Activated naive CD8-positive, alpha-beta T cell treated with anti-CD3 and anti-CD28 coated beads for 36 hours (primary cell): ENCODE data around the gene RNU6-9. TPM values are rescaled to one million over a fixed set of nuclear protein-coding genes. Genes with fewer than 3 reads are reported as not detected.

Experiments
- DNase-seq: peaks from one replicate; pipeline ENCODE4 v3.0.0; 2021
- H3K27ac Mint-ChIP-seq: one replicate; pipeline ENCODE4 v1.8.0; 2022; ENCODE audit warnings: mild to moderate bottlenecking, moderate library complexity, mixed read lengths
- H3K27me3 Mint-ChIP-seq: one replicate; pipeline ENCODE4 v1.8.0; 2022; ENCODE audit warnings: mild to moderate bottlenecking, mixed read lengths
- H3K36me3 Mint-ChIP-seq: one replicate; pipeline ENCODE4 v1.8.0; 2021; ENCODE audit warnings: mild to moderate bottlenecking, mixed read lengths
- H3K4me1 Mint-ChIP-seq: one replicate; pipeline ENCODE4 v1.8.0; 2021; ENCODE audit warnings: mixed read lengths
- H3K4me3 Mint-ChIP-seq: one replicate; pipeline ENCODE4 v1.8.0; 2022; ENCODE audit warnings: mild to moderate bottlenecking, moderate library complexity, mixed read lengths
- H3K9me3 Mint-ChIP-seq: one replicate; pipeline ENCODE4 v1.8.0; 2022; ENCODE audit warnings: mixed read lengths
- total RNA-seq, 2 experiments: library from RNA; stranded (reverse); gene quantifications; one replicate each; pipeline ENCODE4 v1.2.3, GENCODE V29; 2021

The RNU6-9 gene
- total RNA-seq, 2 experiments from 2014 or later: not detected

GRCh38 chr19:912181-913079, 19.1 kb downstream of the RNU6-9 start:
- Mint-ChIP-seq H3K27ac (peak overlapping the region; percentile 91), H3K36me3 (peaks cover 15% of the 10 kb centered on the region), H3K4me3 (peak overlapping the region; percentile 88), H3K4me1 (peaks cover 26% of the 10 kb centered on the region), H3K9me3 (no peaks in the 10 kb centered on the region), H3K27me3 (no peaks in the 10 kb centered on the region)
- no peak for DNase-seq

DNA sequence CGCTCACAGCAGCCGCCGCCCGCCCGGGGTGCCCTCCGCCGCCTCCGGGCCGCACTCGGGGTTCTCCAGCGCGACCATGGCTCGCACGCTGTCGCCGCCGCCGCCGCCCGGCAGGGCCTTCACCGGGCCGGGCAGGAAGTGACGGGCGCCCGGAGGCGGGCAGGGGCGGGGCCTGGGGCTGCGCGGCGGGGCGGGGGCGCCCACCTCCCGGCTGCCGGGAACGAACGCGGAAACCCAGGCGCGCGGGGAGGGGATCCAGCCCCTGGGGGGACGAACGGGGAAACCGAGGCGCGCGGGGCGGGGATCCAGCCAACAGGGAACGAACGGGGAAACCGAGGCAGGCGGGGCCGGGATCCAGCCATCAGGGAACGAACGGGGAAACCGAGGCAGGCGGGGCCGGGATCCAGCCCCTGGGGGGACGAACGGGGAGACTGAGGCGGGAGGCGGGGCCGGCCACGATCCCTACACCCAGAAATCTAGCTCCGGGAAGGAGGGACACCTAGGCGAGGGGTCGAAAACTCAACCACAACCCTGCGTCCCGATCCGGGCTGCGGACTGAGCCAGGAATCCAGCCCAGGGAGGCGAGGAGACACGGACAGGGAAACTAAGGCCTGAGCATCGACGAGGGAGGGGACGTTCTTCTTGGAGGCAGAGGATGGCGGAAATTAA, 19.9 kb downstream of the RNU6-9 start, which contains the start of gene R3HDM4:
R3HDM4 (minus strand) TSS at position 140 of the 669 bp plus-strand sequence; CDS start at position 78, 62 bp downstream.
- Mint-ChIP-seq H3K4me3 (peak within 1 kb of the TSS; percentile 88), H3K36me3 (peaks cover 15% of the 10 kb centered on the region), H3K27me3 (no peaks in the 10 kb centered on the region), H3K4me1 (peaks cover 24% of the 10 kb centered on the region), H3K27ac (peak within 1 kb of the TSS; percentile 91), H3K9me3 (no peaks in the 10 kb centered on the region)
- DNase-seq: peak; percentile 88

- no peak overlapping the region for H3K27ac Mint-ChIP-seq
- H3K27me3 Mint-ChIP-seq: no peaks in the 10 kb centered on the region
- H3K4me3 Mint-ChIP-seq: peak overlapping the region; percentile 18
- peaks cover 9% of the 10 kb centered on the region for H3K4me1 Mint-ChIP-seq
- H3K9me3 Mint-ChIP-seq: no peaks in the 10 kb centered on the region
- no peak for DNase-seq
- H3K36me3 Mint-ChIP-seq: peaks cover 4% of the 10 kb centered on the region
Measured at GRCh38 chr19:916645-917322, 23.5 kb downstream of the RNU6-9 start.

- H3K36me3 Mint-ChIP-seq: peaks cover 4% of the 10 kb centered on the region
Measured at GRCh38 chr19:917323-918151, 24.3 kb downstream of the RNU6-9 start, which contains the start of gene KISS1R. Gene KISS1R (plus strand): TSS chr19:917333. CDS start chr19:917503, 170 bp downstream.

DNA sequence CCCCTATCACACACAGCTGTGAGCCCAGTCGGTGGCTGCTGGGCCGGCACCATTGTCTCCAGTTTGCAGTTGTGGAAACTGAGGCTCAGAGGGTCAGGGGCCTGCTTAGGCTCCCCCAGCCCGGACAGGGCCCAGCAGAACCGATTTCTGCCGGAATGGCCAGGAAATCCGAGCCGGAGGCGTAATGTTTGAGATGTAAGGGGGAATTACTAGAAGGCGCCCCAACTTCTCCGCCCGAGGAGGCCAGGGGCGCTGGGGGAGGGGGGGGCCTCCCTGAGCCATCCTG, 24.8 kb downstream of the RNU6-9 start:
- DNase-seq: no peak
- no peaks in the 10 kb centered on the region for H3K27me3 Mint-ChIP-seq
- peaks cover 11% of the 10 kb centered on the region for H3K4me1 Mint-ChIP-seq
- peak overlapping the region; percentile 80 for H3K4me3 Mint-ChIP-seq
- H3K36me3 Mint-ChIP-seq: peaks cover 4% of the 10 kb centered on the region
- H3K9me3 Mint-ChIP-seq: no peaks in the 10 kb centered on the region
- H3K27ac Mint-ChIP-seq: no peak overlapping the region

More at GRCh38 chr19:917323-918151, 24.3 kb downstream of the RNU6-9 start, which contains the start of gene KISS1R:
- Mint-ChIP-seq H3K4me1 (peaks cover 11% of the 10 kb centered on the region), H3K4me3 (peak within 1 kb of the TSS; percentile 80), H3K27me3 (no peaks in the 10 kb centered on the region), H3K27ac (no peak within 1 kb of the TSS), H3K9me3 (no peaks in the 10 kb centered on the region)
- DNase-seq: peak; percentile 63

DNA sequence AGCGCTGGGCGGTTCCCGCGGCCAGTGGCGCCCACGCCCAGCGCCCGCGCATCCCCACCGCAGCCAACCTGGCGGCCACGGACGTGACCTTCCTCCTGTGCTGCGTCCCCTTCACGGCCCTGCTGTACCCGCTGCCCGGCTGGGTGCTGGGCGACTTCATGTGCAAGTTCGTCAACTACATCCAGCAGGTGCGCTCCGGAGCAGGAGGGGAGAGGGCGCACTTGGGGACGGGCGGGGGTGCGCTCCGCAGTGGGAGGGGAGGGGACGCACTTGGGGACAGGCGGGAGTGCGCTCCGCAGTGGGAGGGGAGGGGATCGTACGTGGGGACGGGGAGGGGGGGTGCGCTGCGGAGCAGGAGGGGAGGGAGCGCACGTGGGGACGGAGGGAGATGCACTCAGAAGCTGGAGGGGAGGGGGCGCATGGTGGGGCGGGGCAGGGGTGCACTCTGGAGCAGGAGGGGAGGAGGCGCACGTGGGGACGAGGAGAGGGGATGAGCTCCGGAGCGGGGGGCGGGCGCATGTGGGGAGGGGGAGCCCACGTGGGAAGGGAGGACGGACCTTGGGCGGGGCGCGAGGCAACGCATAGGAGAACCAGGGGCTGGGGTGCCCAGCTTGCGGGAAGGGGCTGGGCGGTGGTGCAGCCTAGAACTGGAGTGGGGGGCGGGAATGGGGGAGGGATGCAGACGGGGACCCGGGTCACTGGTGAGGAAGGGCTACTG, 25.4 kb downstream of the RNU6-9 start:
- Mint-ChIP-seq H3K36me3 (peaks cover 4% of the 10 kb centered on the region), H3K27me3 (no peaks in the 10 kb centered on the region), H3K9me3 (no peaks in the 10 kb centered on the region), H3K4me3 (peak overlapping the region; percentile 65), H3K4me1 (peaks cover 11% of the 10 kb centered on the region), H3K27ac (no peak overlapping the region)
- DNase-seq: peak; percentile 67

DNA sequence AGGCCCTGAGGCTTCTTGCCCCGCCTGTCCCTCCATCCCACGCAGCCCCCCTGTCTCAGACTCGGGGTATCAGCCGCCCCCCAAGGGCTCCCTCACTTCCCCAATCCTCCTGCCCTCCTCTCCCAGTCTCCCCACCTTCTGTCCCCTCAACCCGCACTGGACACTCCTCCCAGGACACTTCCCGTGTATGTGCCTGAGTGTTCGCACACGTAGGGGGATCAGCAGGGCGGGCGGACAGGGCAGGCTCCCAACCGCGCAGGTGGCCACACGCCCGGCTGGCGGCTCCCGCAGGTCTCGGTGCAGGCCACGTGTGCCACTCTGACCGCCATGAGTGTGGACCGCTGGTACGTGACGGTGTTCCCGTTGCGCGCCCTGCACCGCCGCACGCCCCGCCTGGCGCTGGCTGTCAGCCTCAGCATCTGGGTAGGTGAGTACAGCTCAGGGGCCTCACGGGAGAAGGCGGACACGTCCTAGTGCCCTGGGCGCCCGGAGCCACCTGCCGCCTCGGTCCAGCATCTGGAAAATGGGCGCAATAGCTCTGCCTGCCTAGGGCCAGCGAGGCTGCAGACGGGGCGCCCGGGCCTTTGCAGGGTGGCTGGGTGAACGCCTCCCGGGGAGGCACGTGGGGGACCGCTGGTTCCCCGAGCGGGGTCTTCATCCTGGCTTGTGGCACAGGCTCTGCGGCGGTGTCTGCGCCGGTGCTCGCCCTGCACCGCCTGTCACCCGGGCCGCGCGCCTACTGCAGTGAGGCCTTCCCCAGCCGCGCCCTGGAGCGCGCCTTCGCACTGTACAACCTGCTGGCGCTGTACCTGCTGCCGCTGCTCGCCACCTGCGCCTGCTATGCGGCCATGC, 26.1 kb downstream of the RNU6-9 start:
- no peak overlapping the region for H3K27ac Mint-ChIP-seq
- peak overlapping the region; percentile 65 for H3K4me3 Mint-ChIP-seq
- DNase-seq: peak; percentile 68

DNA sequence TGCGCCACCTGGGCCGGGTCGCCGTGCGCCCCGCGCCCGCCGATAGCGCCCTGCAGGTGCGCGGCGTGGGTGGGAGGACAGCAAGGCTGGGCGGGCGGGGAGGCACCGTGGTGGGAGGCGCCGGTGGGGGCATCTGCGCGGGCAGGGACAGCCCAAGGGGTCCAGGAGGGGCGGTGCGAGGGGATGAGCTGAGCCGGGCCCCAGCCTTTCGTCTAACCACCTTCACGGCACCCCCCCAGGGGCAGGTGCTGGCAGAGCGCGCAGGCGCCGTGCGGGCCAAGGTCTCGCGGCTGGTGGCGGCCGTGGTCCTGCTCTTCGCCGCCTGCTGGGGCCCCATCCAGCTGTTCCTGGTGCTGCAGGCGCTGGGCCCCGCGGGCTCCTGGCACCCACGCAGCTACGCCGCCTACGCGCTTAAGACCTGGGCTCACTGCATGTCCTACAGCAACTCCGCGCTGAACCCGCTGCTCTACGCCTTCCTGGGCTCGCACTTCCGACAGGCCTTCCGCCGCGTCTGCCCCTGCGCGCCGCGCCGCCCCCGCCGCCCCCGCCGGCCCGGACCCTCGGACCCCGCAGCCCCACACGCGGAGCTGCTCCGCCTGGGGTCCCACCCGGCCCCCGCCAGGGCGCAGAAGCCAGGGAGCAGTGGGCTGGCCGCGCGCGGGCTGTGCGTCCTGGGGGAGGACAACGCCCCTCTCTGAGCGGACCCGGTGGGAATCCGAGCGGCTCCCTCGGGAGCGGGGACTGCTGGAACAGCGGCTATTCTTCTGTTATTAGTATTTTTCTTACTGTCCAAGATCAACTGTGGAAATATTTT, 27.0 kb downstream of the RNU6-9 start:
- Mint-ChIP-seq H3K36me3 (peaks cover 4% of the 10 kb centered on the region), H3K27me3 (no peaks in the 10 kb centered on the region), H3K27ac (no peak overlapping the region), H3K9me3 (no peaks in the 10 kb centered on the region), H3K4me3 (peak overlapping the region; percentile 79), H3K4me1 (peaks cover 13% of the 10 kb centered on the region)
- DNase-seq: peak; percentile 80

More for the DNA sequence above, 26.1 kb downstream of the RNU6-9 start:
- Mint-ChIP-seq H3K9me3 (no peaks in the 10 kb centered on the region), H3K27me3 (no peaks in the 10 kb centered on the region), H3K36me3 (peaks cover 4% of the 10 kb centered on the region), H3K4me1 (peaks cover 11% of the 10 kb centered on the region)

- Mint-ChIP-seq H3K36me3 (peaks cover 4% of the 10 kb centered on the region), H3K9me3 (no peaks in the 10 kb centered on the region), H3K27ac (no peak overlapping the region), H3K4me3 (peak overlapping the region; percentile 72), H3K27me3 (no peaks in the 10 kb centered on the region), H3K4me1 (peaks cover 13% of the 10 kb centered on the region)
- peak; percentile 54 for DNase-seq
Measured at GRCh38 chr19:924553-925086, 31.3 kb downstream of the RNU6-9 start.

DNA sequence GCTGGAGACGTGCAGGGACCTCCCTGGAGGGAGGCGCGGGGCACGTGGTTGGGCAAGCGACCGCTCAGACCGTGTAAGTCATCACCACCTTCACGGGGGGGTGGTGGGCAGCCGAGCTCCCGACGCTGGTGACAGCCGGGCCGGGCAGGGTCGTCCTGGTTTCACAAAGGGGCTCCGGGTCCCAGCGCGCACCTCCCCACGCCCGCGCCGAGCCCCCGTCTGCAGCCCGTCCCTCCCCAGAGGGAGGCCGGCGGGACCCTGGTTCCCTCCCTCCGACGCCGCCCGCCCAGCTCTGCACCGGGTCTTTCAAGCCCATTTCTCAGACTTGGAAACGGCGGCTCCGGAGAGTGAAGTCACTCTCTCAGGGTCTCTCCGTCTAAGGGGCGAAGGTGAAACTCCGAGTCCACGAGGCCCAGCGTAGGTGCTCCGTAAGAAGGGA, 31.8 kb downstream of the RNU6-9 start:
- no peaks in the 10 kb centered on the region for H3K27me3 Mint-ChIP-seq
- H3K27ac Mint-ChIP-seq: peak overlapping the region; percentile 20
- peaks cover 13% of the 10 kb centered on the region for H3K4me1 Mint-ChIP-seq
- peak overlapping the region; percentile 72 for H3K4me3 Mint-ChIP-seq
- no peaks in the 10 kb centered on the region for H3K9me3 Mint-ChIP-seq
- peaks cover 4% of the 10 kb centered on the region for H3K36me3 Mint-ChIP-seq
- DNase-seq: no peak

DNA sequence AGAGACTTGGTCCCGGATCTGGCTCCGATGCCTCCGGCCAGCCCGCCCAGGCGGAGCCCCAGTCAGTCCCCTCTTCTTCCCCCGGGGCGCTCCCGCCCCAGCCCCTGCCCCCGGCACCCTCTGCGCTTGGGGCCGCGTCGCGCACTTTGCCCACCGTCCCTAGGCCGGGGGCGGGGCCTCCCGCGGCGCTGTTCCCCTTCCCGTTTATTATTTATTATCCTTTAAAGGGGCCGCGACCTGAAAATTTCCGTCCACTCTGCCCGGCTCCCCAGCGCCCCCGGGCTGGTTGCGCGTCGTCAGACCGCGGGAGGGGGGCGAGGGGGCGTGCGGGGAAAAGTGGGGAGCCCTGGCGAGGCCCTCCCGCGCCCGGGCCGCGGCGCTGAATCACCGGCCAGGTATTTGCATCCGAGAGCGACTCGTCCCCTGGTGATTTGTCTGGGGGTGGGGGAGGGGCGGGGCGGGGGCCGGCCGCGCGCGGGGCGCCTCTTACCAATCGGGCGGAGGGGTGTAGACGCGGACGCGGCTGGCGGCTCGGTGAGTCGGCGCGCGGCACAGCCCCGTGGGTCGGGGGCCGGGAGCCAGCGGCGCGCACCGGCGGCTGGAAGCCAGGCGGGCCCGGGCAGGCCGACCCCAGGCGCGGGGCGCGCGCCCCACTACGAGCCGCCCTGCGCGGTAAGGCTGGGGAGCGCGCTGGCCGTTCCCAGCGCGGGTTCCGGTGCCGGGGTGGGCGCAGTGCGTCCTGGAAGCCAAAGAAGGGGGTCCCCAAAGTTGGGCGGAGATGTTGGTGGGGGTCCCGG, 32.4 kb downstream of the RNU6-9 start, which contains the start of gene ARID3A:
ARID3A (plus strand) TSS at position 510 of the 797 bp plus-strand sequence. CDS start 3,494 bp downstream, outside the sequence.
- Mint-ChIP-seq H3K4me3 (peak within 1 kb of the TSS; percentile 72), H3K27ac (peak within 1 kb of the TSS; percentile 20), H3K27me3 (no peaks in the 10 kb centered on the region), H3K9me3 (no peaks in the 10 kb centered on the region), H3K36me3 (peaks cover 4% of the 10 kb centered on the region), H3K4me1 (peaks cover 11% of the 10 kb centered on the region)
- DNase-seq: peak; percentile 83

DNA sequence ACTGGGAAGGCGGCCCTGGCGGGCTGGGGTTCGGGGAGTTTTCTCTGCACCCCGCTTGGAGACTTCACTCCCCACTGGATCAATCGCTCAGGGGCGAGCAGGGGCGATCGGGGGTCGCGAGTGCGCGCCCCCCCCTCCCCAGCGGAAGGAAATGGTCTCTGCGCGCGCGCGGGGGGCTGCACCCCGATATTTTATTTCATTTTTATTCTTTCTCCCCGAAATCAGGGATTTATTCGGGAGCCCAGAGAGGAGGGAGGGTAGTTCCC, 33.0 kb downstream of the RNU6-9 start:
- no peaks in the 10 kb centered on the region for H3K27me3 Mint-ChIP-seq
- H3K4me1 Mint-ChIP-seq: peaks cover 7% of the 10 kb centered on the region
- peaks cover 2% of the 10 kb centered on the region for H3K36me3 Mint-ChIP-seq
- no peaks in the 10 kb centered on the region for H3K9me3 Mint-ChIP-seq
- no peak overlapping the region for H3K27ac Mint-ChIP-seq
- no peak for DNase-seq
- peak overlapping the region; percentile 72 for H3K4me3 Mint-ChIP-seq
